ENCODE measurements around the gene AVL9.
"Not testable (repeated sequence)": the region's sequence is repeated elsewhere in the genome, so short reads cannot be mapped to it uniquely, and the experiment has no call there.

Gene AVL9

DNA sequence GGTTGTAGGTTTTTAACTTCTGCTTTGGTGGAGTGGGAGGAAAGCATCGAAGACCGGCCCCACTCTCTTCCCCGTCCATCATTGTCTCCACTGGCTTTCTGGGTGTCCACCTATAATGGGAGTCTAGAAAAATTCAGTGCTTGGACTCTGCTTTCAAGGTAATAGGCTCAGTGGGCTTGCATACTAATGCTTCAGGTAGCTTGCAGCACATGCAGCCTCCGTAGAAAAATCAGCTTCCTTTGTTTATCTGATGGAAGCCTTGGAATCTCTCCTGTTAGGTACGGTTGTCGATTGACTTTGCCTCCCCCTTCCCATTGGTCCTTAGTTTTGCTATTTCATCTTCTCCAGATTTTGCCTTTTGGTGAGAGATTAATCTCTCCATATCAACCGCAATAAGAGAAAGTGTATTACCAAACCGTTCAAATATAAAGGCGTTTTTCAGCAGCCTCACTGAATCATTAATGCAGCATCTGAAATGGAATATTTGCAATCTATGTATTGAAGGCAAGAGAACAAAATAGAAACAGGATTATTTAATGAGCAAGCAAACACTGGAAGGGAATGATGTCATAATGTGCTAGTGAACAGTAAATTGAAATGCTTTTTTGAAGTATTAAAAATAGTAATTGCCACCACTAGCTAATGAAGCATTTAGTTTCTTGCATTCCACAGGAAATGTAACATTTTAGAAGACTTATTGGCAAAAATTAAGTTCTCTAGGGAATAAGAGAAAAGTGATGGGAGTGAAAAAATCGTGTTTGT, 944 bp downstream of the AVL9 start:
- no peak for DNase-seq (ENCODE audit: low read depth in 3 of 3)

DNA sequence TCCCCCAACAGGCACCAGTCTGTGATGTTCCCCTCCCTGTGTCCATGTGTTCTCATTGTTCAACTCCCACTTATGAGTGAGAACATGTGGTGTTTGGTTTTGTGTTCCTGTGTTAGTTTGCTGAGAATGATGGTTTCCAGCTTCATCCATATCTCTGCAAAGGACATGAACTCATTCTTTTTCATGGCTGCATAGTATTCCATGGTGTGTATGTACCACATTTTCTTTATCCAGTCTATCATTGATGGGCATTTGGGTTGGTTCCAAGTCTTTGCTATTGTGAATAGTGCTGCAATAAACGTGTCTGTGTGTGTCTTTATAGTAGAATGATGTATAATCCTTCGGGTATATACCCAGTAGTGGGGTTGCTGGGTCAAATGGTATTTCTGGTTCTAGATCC, 4.5 kb downstream of the AVL9 start:
- not testable (repeated sequence) for DNase-seq (ENCODE audit: low read depth in 3 of 3)

DNA sequence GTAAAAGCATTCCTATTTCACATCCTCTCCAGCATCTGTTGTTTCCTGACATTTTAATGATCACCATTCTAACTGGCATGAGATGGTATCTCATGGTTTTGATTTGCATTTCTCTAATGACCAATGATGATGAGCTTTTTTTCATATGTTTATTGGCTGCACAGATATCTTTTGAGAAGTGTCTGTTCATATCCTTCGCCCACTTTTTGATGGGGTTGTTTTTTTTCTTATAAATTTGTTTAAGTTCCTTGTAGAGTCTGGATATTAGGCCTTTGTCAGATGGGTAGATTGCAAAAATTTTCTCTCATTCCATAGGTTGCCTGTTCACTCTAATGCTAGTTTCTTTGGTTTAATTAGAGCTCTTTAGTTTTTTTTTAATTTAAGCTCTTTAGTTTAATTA, 4.9 kb downstream of the AVL9 start:
- not testable (repeated sequence) for DNase-seq (ENCODE audit: low read depth in 3 of 3)

DNA sequence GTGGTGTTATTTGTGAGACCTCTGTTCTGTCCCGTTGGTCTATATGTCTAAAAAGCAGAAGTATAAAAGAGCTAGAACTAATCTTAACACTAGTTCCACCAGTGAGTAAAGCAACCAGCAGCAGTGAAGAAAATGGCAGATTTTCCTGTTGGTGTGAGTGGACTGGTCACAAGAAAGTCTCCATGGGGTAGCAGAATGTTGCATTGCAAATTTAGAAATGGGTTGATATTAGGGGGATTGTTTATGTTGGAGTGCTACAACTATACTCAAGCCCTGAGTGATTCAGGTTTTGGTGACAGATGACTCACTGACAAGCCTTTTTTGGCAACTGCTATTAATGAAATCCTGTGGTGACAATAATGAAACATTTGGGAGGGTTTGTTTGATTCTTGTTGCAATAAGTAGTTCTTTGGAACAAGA, 5.6 kb downstream of the AVL9 start:
- no peak for DNase-seq (ENCODE audit: low read depth in 3 of 3)

DNA sequence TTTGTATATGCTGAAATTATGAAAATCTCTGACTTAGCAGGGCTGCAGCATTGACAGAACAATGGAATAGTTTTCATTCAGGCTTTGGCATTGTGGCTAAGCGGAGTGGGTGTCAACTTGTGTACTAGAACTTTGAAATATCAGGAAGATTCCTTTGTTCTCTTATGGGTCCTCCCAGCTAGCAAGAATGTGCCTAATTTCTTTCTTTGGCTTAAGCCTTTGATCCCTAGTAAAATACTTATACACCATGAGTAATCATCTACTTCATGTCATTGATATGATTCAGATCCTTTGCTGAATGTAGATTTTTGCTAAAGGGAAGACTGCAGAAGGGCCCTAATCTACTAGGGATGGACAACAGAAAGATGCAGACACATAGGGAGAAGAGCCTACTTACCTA, 6.2 kb downstream of the AVL9 start:
- no peak for DNase-seq (ENCODE audit: low read depth in 3 of 3)

DNA sequence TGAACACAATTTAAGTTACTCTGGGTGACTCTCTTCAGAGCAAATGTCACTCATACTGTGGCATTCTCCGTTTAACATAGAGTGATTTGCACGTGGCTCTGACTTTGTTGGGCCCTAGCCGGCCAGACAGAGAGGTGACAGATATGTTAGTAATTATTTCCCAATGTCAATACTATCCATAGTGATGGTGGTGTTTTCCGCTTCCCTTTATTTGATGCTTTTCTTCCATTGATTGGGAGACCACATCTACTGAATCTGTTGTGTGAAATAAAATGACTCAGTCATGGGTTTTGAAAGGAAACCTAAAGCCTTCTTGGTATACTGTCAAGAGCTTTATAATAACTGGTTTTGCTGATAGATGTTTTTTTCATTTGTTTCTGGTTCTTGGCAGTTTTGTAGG, 7.4 kb downstream of the AVL9 start:
- DNase-seq (ENCODE audit: low read depth in 3 of 3) = peak in 1 of 3 experiments; percentile 21

DNA sequence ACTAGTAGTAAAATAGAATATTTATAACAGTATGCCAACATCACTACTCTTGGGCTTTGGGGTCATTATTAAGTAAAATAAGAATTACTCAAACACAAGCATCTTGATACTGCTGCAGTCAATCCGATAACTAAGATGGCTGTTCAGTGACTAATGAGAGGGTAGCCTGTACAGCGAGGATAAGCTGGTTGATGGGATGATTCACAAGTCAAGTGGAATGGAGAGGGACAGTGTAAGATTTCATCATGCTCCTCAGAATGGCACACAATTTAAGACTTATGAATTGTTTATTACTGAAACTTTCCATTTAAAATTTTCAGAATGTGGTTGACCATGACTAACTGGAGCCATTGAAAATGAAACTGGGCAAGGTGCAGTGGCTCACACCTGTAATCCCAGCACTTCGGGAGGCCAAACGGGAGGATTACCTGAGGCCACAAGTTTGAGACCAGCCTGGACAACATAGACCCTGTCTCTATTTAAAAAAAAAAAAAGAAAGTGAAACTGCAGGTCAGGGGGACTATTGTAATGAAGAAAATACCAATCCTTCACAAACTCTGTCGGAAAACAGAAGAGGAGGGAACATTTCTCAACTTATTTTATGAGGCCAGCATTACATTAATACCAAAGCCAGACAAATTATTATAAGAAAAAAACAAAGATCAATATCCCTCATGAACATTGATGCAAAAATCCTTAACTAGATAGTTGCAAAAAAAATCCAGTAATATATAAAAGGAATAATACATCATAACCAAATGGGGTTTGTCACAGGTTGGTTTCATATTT, 11.2 kb downstream of the AVL9 start:
- peak in 2 of 3 experiments; percentile 22 to 23 for DNase-seq (ENCODE audit: low read depth in 3 of 3)

DNA sequence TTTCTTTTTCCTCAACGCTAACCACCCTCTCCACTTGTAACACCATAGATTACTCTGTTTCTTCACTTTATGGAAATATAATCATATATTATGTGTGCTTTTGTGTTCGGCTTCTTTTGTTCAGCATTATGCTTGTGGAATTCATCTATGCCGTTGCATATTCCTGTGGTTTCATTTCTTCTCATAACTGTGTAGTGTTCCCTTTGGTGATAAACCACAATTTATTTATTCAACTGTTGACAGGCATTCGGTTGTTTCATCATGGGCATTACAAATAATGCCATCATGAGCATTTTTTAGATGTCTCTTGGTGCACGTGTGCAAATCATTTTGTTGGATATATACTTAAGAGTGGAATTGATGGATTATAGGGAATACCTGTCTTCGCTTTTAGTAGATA, 12.1 kb downstream of the AVL9 start:
- no peak for DNase-seq (ENCODE audit: low read depth in 3 of 3)

DNA sequence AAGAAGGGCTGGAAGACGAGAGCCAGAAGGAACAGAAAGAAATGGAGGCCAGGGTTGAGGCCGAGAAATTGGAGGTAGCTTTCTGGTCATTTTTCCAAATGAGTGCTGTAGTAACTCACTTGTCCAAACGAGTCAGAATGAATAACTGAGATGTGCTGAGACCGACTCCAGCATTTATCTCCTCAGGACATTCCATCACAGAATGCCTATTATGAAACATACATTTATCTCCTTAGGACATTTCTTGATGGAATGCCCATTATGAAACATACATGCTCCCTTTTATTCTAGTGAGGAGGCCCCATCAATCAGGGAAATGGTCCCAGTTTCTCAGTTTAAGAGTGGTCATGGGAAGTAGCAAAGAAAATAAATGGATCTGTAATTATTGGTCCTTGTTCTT, 16.5 kb downstream of the AVL9 start:
- DNase-seq (ENCODE audit: low read depth in 3 of 3) = no peak

DNA sequence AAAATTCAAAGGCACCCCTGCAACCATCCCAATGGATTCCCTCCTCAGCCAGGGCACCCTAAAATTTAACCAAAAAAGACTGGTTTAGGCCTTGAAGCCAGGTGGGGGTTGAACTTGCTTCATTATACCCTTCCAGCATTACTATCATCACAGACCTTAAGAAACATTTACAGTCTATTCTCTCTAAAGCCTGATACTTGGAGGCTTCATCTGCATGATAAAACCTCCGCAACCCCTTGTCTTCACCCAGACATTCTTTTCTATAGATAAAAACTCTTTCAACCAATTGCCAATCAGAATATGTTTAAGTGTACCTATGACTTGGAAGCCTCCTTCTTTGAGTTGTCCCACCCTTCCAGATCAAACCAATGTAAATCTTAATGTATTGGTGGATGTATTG, 17.9 kb downstream of the AVL9 start:
- no peak for DNase-seq (ENCODE audit: low read depth in 3 of 3)

DNA sequence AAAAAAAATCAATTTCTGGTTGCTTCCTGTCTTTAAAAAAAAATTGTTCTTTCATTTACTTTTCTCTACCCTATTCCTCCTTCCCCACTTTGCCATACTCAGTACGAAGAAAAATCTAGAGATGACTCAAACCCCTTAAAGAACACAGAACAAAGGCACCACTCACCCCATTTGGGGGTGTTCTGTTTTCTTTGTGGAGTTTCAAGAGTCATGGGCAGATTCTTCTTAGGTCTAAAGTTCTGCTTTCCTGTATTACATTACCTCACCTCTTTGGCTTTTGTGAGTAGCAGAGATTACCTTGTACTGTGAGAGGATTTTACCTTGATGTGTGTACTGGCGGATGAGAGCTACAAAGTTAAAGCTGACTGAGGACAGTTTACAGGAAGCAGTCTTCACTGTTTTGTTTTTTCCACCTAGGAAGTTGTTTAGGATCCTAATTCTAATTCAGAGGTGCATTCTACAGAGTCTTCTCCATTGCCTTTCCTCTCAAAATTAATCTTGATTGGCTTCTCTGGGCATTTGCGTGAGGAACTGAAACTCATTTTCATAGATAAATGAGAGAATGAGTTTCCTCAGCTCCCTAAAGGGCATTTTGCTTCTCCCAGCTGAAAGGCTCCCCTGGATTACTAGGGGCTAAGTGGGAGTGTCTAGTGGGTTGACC, 20.7 kb downstream of the AVL9 start:
- DNase-seq (ENCODE audit: low read depth in 3 of 3) = no peak

DNA sequence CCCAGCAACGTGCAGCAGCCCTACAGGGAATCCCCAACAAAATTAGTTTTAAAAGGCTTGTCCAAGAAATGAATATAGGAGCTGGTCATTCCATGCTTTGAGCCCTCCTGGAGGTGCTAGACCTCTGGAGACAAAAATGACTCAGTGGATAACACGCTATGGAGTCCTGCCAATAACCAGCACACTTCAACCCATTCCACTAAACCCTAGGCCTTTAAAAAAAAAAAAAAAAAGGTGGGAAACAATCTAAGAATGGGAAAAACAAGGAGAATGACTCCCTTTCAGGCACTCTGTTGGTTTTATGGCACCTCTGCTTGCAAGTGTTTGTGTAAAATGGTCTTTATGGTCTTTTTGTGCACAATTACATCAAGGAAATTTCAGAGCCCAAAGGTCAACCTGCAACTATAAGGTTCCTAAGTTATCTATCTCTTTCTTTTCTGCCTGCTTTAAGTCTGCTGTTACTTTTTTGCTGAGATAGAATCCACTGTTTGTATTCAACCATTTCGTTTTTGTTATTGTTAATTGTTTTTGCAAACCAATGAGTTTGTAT, 21.3 kb downstream of the AVL9 start:
- no peak for DNase-seq (ENCODE audit: low read depth in 3 of 3)

DNA sequence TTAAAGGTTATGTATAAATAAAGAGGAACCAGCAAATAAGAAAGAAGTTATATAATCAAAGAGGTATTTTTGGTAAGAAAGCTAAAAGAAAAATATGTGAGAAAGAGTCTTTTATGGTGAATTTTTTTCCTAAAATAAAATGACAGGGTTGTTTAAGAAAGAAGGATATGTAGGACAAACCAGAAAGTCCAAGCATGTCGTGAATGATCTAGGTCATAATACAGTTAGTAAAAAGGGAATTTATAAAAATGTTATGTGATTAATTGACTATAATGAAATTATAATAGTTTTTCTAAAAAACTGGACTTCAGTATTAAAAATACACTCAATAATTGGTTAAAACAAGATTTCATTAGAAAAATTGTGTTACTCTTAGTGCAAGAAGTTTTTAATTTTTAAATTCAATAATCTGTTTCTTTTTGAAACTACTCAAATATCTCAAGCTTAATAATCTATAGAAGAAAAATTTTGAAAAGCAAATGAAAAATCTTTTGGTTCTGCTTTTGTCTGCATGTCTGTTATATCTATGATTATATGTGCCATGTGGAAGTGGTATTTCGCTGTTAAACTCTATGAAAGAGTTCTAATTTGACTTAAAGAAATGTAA, 23.3 kb downstream of the AVL9 start:
- no peak for DNase-seq (ENCODE audit: low read depth in 3 of 3)

DNA sequence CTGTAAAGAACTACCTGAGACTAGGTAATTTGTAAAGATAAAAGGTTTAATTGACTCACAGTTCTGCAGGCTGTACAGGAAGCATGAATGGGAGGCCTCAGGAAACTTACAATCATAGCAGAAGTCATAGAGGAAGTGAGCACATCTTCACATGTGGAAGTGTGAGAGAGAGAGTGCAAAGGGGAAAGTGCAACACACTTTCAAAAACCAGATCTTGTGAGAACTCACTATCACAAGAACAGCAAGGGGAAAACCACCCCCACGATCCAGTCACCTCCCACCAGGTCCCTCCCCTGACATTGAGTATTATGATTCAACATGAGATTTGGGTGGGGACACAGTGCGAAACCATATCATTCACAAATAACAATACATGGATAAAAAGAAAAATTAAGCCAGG, 24.5 kb downstream of the AVL9 start:
- no peak for DNase-seq (ENCODE audit: low read depth in 3 of 3)

DNA sequence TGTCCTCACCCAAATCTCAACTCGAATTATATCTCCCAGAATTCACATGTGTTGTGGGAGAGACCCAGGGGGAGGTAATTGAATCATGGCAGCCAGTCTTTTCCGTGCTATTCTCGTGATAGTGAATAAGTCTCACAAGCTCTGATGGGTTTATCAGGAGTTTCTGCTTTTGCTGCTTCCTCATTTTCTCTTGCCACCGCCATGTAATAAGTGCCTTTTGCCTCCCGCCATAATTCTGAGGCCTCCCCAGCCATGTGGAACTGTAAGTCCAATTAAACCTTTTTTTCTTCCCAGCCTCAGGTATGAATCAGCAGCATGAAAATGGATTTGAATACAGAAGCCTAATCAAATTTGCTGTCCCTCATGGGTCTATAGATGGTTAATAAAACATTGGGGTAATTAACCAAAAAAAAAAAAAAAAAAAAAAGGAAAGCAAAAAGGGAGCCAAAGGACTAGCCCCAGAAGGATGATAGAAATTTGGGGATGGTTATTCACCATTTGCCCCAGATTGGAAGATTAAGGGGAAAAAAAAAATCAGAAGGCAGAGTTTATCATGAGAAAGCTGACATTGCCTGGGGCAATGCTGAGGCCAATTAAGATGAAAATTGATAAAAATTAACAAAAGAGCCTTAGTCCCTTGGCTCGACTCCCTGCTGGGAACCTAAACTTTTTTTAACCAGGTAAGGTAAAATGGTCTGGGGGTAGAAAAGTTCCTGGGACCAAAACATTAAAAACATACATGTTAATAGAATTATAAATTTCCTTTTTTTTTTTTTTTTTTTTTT, 27.6 kb downstream of the AVL9 start:
- DNase-seq (ENCODE audit: low read depth in 3 of 3) = no peak

DNA sequence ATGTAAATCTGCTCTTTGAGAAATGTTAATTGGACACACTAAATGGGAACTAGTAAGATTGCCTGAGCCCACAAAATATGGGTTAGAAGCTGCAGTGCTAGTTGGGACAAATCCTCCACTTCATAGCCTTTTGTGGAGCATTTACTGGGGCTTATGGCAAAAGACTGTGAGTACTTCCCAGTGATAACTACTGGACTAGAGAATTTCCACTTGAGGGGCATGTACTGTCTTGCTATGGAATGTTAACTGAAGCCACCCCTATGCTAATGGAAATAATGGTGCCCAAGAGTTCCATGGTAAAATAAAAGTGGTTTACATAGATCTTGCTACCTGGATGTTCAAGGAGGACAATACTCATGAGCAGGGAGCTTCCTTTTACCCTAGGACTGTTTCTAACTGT, 29.3 kb downstream of the AVL9 start:
- no peak for DNase-seq (ENCODE audit: low read depth in 3 of 3)

DNA sequence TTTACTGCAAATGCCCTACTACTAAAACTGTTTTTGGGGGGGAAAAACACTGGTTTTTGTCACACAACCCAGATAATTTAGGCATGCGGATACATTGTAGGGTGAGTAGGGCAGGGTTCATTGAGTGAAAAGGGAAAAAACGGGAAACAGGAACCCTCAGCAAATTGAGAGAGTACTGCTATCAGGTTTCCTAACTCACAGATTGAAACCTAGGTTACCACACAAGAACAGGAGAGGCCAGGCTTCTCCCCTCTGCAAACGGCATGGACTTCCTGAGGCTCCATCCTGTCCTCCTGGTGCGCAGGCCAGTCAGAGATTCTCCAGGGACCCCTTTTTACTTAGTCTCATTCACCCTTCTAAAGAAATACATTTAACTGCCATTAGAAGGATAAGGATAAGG, 30.6 kb downstream of the AVL9 start:
- DNase-seq (ENCODE audit: low read depth in 3 of 3) = no peak

DNA sequence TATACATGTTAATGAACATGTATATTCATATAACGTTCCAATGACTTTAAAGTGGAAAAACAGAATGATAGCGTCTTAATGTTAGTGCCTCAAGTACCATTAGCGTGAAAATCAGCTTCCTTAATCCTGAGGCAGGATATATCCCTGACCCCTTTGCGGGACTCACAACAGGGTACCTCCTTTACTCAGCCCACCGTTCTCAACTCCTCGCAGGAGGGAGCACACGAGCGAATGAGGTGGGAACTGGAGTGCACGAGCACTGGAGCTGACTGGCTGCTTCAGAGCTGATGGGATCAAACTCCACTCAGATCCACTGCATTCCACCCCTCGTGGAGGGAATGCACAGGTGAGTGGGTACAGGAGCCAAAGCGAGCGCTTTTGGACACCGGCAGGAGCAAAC, 36.1 kb downstream of the AVL9 start:
- DNase-seq (ENCODE audit: low read depth in 3 of 3) = no peak

DNA sequence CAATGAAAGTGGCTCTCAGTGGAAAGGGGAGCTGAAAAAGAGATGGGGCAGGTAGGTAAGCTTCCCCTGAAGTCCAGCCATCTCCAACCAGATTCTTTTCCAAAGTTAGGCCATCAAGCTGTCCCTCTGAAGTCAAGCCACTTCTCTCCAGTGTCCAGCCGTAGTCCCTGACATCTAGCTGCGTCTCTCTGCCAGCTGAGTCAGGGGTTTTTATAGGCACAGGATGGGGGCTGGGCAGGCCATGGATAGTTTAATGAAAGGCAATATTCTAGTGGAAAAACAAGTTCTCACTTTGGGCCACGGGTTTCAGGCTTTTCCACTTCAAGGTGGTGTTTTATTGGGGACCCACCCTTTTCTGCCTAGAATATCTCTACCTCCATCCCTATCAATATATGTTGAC, 36.8 kb downstream of the AVL9 start:
- DNase-seq (ENCODE audit: low read depth in 3 of 3) = no peak

DNA sequence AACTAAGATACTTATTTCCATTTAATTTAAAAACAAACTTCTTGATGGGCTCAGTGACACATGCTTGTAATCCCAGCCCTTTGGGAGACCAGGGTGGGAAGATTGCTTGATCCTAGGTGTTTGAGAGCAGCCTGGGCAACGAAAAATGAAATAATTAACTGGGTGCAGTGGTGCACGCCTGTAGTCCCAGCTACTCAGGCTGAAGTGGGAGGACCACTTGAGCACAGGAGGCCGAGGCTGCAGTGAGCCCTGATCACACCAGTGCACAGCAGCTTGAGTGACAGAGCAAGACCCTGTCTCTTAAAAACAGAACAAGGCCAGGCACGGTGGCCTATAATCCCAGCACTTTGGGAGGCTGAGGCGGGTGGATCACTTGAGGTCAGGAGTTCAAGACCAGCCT, 37.4 kb downstream of the AVL9 start:
- DNase-seq (ENCODE audit: low read depth in 3 of 3) = no peak

DNA sequence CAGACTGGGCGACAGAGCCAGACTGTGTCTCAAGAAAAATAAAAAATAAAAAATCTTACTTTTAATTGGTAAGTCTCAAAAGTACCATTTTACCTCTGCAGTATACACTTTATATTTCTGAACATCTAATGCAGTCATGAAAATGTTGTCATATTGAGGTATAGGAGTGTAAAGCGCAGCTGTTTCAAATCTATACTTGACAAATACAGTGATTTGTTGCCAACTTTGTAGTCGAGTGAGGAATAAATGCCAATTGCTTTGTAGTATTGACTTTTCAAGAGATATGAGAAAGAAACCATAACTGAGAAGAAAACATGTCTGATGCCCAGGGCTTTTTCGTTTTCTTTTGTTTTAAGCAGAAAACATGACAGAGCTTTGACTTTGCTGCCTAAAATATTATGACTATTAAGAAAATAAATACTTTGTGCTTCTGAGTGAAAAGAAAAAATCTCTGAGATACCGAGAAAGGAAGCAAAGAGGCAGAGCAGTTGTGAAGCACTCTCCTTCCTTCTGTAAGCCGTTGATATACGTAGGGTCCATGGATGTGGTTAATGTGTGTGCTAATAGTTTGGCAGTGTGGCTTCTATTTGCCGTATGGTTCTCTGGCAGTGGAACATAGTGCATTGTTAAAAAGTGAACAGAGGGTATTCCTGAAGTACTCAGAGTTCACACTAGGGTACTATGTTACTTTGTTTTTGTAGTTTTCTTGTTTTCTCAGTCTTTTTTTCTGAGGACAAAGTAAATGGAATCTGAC, 38.2 kb downstream of the AVL9 start:
- no peak for DNase-seq (ENCODE audit: low read depth in 3 of 3)
